Superior temporal gyrus (tissue), 1 donor: Measurements from ENCODE around the gene SSUH2.
"Not testable (repeated sequence)": the region's sequence is repeated elsewhere in the genome, so short reads cannot be mapped to it uniquely, and the experiment has no call there.

ENCODE experiments used
- DNase-seq: peaks from one replicate; pipeline ENCODE4 v3.0.0-alpha.2; 2016; ENCODE audit errors: extremely low spot score

SSUH2 gene

GRCh38 chr3:8658306-8659212 lies 14.0 kb upstream of the SSUH2 start:
- no peak for DNase-seq

GRCh38 chr3:8657804-8658305 lies 13.3 kb upstream of the SSUH2 start:
- DNase-seq: no peak

- no peak for DNase-seq
Observed at GRCh38 chr3:8656240-8656639, 11.6 kb upstream of the SSUH2 start.

- DNase-seq: no peak
Observed at GRCh38 chr3:8655387-8655835, 10.8 kb upstream of the SSUH2 start.

GRCh38 chr3:8654572-8655329 lies 10.2 kb upstream of the SSUH2 start:
- not testable (repeated sequence) for DNase-seq

GRCh38 chr3:8653800-8654408 lies 9.3 kb upstream of the SSUH2 start:
- no peak for DNase-seq

- DNase-seq: no peak
Observed at GRCh38 chr3:8652324-8652987, 7.9 kb upstream of the SSUH2 start.

GRCh38 chr3:8651418-8652323 lies 7.1 kb upstream of the SSUH2 start:
- no peak for DNase-seq

GRCh38 chr3:8650583-8651416 lies 6.2 kb upstream of the SSUH2 start:
- no peak for DNase-seq

GRCh38 chr3:8649757-8650156 lies 5.2 kb upstream of the SSUH2 start:
- DNase-seq: no peak

- DNase-seq: no peak
Observed at GRCh38 chr3:8648909-8649741, 4.5 kb upstream of the SSUH2 start.

GRCh38 chr3:8647137-8647985 lies 2.8 kb upstream of the SSUH2 start:
- no peak for DNase-seq

GRCh38 chr3:8646313-8646938 lies 1.8 kb upstream of the SSUH2 start:
- no peak for DNase-seq

- no peak for DNase-seq
Observed at GRCh38 chr3:8645712-8646111, 1.1 kb upstream of the SSUH2 start.

GRCh38 chr3:8643693-8644365 lies 769 bp downstream of the SSUH2 start:
- no peak for DNase-seq

GRCh38 chr3:8642001-8642400 lies 2.6 kb downstream of the SSUH2 start:
- DNase-seq: no peak

GRCh38 chr3:8641472-8641871 lies 3.1 kb downstream of the SSUH2 start:
- no peak for DNase-seq
